ENCODE measurements around the gene PNLIPRP1. TPM values are rescaled to one million over a fixed set of nuclear protein-coding genes. Genes with fewer than 3 reads are reported as not detected.

The PNLIPRP1 gene
- total RNA-seq, 1 experiment from 2014 or later: not detected

GRCh38 chr10:116612107-116612769 is 21.5 kb downstream of the PNLIPRP1 start:
- TF ChIP-seq, protein P1, sequence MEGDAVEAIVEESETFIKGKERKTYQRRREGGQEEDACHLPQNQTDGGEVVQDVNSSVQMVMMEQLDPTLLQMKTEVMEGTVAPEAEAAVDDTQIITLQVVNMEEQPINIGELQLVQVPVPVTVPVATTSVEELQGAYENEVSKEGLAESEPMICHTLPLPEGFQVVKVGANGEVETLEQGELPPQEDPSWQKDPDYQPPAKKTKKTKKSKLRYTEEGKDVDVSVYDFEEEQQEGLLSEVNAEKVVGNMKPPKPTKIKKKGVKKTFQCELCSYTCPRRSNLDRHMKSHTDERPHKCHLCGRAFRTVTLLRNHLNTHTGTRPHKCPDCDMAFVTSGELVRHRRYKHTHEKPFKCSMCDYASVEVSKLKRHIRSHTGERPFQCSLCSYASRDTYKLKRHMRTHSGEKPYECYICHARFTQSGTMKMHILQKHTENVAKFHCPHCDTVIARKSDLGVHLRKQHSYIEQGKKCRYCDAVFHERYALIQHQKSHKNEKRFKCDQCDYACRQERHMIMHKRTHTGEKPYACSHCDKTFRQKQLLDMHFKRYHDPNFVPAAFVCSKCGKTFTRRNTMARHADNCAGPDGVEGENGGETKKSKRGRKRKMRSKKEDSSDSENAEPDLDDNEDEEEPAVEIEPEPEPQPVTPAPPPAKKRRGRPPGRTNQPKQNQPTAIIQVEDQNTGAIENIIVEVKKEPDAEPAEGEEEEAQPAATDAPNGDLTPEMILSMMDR (IDR thresholded peaks at IDR 0.05; ENCODE audit: unreplicated experiment): no peak
- Mint-ChIP-seq H3K27me3 (ENCODE audit: unreplicated experiment) (peaks cover 44% of the 10 kb centered on the region), H3K27ac (ENCODE audit: unreplicated experiment) (no peak overlapping the region), H3K4me3 (ENCODE audit: low read depth, unreplicated experiment) (no peak overlapping the region), H3K4me1 (ENCODE audit: low read depth, unreplicated experiment) (no peaks in the 10 kb centered on the region), H3K9me3 (ENCODE audit: low read depth, unreplicated experiment) (no peaks in the 10 kb centered on the region), H3K36me3 (ENCODE audit: insufficient read depth, unreplicated experiment) (no peaks in the 10 kb centered on the region)
- DNase-seq: no peak
- intact Hi-C loops (cut with micrococcal nuclease; ENCODE audit: unreplicated experiment): no loop called here
- CTCF ChIA-PET: no interaction called here
- no TSS peak for BruUV-seq (replicated peaks)

GRCh38 chr10:116613471-116613870 is 22.7 kb downstream of the PNLIPRP1 start:
- Mint-ChIP-seq H3K27me3 (ENCODE audit: unreplicated experiment) (peaks cover 49% of the 10 kb centered on the region), H3K27ac (ENCODE audit: unreplicated experiment) (no peak overlapping the region), H3K4me3 (ENCODE audit: low read depth, unreplicated experiment) (no peak overlapping the region), H3K36me3 (ENCODE audit: insufficient read depth, unreplicated experiment) (no peaks in the 10 kb centered on the region), H3K9me3 (ENCODE audit: low read depth, unreplicated experiment) (no peaks in the 10 kb centered on the region), H3K4me1 (ENCODE audit: low read depth, unreplicated experiment) (no peaks in the 10 kb centered on the region)
- no TSS peak for BruUV-seq (replicated peaks)
- no peak for DNase-seq
- intact Hi-C loops (cut with micrococcal nuclease; ENCODE audit: unreplicated experiment): no loop called here
- CTCF ChIA-PET: no interaction called here
- TF ChIP-seq, protein P1 (IDR thresholded peaks at IDR 0.05; ENCODE audit: unreplicated experiment): no peak

DNA sequence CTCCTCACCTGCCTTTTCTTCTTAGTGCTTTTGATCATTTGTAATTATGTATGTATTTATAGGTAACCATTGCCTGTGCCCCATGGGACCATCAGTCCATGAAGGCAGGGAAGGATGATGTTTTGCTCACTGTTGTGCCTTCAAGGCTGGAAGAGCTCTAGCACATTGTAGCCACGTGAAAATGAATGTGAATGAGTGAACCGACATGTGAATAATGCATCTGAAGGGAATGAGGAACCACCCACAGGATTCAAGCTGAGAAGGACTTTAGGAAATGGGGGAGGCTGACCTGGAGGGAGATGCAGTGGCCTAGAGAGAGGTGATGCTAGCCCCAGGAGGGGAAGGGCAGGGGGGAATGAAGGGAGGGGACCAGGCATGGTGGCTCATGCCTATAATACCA is 24.0 kb downstream of the PNLIPRP1 start:
- Mint-ChIP-seq H3K4me3 (ENCODE audit: low read depth, unreplicated experiment) (no peak overlapping the region), H3K9me3 (ENCODE audit: low read depth, unreplicated experiment) (no peaks in the 10 kb centered on the region), H3K27me3 (ENCODE audit: unreplicated experiment) (peaks cover 49% of the 10 kb centered on the region), H3K36me3 (ENCODE audit: insufficient read depth, unreplicated experiment) (no peaks in the 10 kb centered on the region), H3K4me1 (ENCODE audit: low read depth, unreplicated experiment) (no peaks in the 10 kb centered on the region), H3K27ac (ENCODE audit: unreplicated experiment) (no peak overlapping the region)
- no TSS peak for BruUV-seq (replicated peaks)
- intact Hi-C loops (cut with micrococcal nuclease; ENCODE audit: unreplicated experiment): no loop called here
- CTCF ChIA-PET: no interaction called here
- no peak for DNase-seq
- TF ChIP-seq, protein P1 (IDR thresholded peaks at IDR 0.05; ENCODE audit: unreplicated experiment): no peak

GRCh38 chr10:116615199-116615776 is 24.5 kb downstream of the PNLIPRP1 start:
- Mint-ChIP-seq H3K4me1 (ENCODE audit: low read depth, unreplicated experiment) (no peaks in the 10 kb centered on the region), H3K9me3 (ENCODE audit: low read depth, unreplicated experiment) (no peaks in the 10 kb centered on the region), H3K36me3 (ENCODE audit: insufficient read depth, unreplicated experiment) (no peaks in the 10 kb centered on the region), H3K27me3 (ENCODE audit: unreplicated experiment) (peaks cover 49% of the 10 kb centered on the region), H3K4me3 (ENCODE audit: low read depth, unreplicated experiment) (no peak overlapping the region), H3K27ac (ENCODE audit: unreplicated experiment) (no peak overlapping the region)
- TF ChIP-seq, protein P1 (IDR thresholded peaks at IDR 0.05; ENCODE audit: unreplicated experiment): no peak
- CTCF ChIA-PET: no interaction called here
- BruUV-seq (replicated peaks): no TSS peak
- no peak for DNase-seq
- intact Hi-C loops (cut with micrococcal nuclease; ENCODE audit: unreplicated experiment): no loop called here

All from Calu3 (cell line).